A673 (cell line): ENCODE results near the gene VAMP5.

ENCODE experiments used
- EZH2 ChIP-seq: fragments of 200-600 bp; sonication (generic); IDR thresholded peaks from 2 replicates; pipeline ENCODE4 v1.6.1; 2017; ENCODE audit warnings: borderline replicate concordance, low read depth, mild to moderate bottlenecking, mixed read lengths, antibody characterized with exemption, low read length; ENCODE audit not compliant: poor library complexity, severe bottlenecking
- TF ChIP-seq, protein P1 (sequence below): fragments of 300-800, 200-600 bp; sonication (generic); conservative IDR thresholded peaks from 2 replicates; pipeline ENCODE4 v1.5.1; 2017; ENCODE audit warnings: low read depth, mild to moderate bottlenecking, antibody characterized with exemption, low read length, moderate library complexity, mixed read lengths

DNA sequence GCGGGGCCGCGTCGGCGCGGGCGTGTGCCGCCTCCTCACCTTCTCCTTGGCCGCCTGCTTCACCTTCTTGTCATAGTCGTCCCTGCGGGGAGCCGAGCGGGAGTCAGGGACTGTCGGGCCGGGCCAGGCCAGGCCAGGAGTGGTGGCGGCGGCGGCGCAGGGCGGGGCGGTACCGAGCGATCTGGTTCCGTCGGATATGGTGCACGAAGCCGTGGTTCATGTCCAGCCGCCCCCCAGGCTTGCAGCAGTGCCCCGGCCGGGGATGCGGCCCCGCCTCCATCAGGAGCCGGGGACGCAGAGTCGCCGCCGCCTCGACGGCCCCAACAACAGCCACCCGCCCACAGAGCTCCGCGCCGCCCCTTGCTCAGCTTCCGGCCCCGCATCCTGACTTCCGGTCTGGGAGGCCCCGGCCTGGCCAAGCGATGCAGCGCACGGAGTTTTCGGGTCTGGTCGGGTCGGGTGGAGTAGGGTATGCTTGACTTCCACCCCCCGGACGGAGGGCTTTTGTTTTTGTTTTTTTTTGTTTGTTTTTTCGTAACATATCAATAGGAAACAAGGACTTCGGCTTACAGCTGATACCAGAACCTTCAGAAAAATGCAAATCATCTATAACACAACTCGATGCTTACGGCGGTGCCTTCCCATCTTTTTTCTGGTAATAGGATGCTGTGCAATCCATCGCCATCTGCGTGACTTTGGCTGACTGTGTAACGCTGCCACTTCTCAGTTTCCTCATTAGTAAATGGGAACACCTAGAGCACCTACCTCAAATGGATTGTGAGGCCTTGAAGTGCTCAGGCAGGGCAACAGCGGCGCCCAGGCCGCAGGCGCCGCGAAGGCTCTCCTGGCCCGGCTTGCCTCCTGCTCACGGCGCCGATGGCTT lies 27.7 kb downstream of the VAMP5 start, which contains the start of gene C2orf68:
- TF ChIP-seq, protein P1, sequence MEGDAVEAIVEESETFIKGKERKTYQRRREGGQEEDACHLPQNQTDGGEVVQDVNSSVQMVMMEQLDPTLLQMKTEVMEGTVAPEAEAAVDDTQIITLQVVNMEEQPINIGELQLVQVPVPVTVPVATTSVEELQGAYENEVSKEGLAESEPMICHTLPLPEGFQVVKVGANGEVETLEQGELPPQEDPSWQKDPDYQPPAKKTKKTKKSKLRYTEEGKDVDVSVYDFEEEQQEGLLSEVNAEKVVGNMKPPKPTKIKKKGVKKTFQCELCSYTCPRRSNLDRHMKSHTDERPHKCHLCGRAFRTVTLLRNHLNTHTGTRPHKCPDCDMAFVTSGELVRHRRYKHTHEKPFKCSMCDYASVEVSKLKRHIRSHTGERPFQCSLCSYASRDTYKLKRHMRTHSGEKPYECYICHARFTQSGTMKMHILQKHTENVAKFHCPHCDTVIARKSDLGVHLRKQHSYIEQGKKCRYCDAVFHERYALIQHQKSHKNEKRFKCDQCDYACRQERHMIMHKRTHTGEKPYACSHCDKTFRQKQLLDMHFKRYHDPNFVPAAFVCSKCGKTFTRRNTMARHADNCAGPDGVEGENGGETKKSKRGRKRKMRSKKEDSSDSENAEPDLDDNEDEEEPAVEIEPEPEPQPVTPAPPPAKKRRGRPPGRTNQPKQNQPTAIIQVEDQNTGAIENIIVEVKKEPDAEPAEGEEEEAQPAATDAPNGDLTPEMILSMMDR: no peak
- TF ChIP-seq EZH2: no peak
